Breast epithelium (tissue), 3 donors: Measurements from ENCODE around the gene ST7L.

ENCODE experiments used
- POLR2A ChIP-seq: fragments of 450-650 bp; IDR thresholded peaks from one replicate; pipeline ENCODE4 v1.6.1; 2016; ENCODE audit warnings: antibody characterized with exemption, mild to moderate bottlenecking, moderate library complexity
- TF ChIP-seq, protein P1 (sequence below), 3 donors: fragments of 450-650 bp; IDR thresholded peaks; one replicate each; pipeline ENCODE4 v1.5.1; 2016 to 2017; ENCODE audit warnings: antibody characterized with exemption in 3 of 3, mild to moderate bottlenecking in 3 of 3, moderate library complexity in 3 of 3

GRCh38 chr1:112625696-112626095 is 6.8 kb upstream of the ST7L start:
- TF ChIP-seq, protein P1, sequence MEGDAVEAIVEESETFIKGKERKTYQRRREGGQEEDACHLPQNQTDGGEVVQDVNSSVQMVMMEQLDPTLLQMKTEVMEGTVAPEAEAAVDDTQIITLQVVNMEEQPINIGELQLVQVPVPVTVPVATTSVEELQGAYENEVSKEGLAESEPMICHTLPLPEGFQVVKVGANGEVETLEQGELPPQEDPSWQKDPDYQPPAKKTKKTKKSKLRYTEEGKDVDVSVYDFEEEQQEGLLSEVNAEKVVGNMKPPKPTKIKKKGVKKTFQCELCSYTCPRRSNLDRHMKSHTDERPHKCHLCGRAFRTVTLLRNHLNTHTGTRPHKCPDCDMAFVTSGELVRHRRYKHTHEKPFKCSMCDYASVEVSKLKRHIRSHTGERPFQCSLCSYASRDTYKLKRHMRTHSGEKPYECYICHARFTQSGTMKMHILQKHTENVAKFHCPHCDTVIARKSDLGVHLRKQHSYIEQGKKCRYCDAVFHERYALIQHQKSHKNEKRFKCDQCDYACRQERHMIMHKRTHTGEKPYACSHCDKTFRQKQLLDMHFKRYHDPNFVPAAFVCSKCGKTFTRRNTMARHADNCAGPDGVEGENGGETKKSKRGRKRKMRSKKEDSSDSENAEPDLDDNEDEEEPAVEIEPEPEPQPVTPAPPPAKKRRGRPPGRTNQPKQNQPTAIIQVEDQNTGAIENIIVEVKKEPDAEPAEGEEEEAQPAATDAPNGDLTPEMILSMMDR (IDR thresholded peaks at IDR 0.05) = no peak
- TF ChIP-seq POLR2A = no peak
